K562 (cell line): ENCODE measurements around the gene SPPL3. TPM values are rescaled to one million over a fixed set of nuclear protein-coding genes. Genes with fewer than 3 reads are reported as not detected.
A peak's percentile ranks its signal among the peaks of the same experiment; 100 is the strongest.

Experiments used
- ATAC-seq: fragments of 200-7000 bp; cut with Tn5 transposase; 3 replicates; pipeline ENCODE4 v1.9.1; 2020; ENCODE audit warnings: moderate library complexity
- BruUV-seq: library from RNA; stranded (reverse); fragments of 400-500 nt; replicated peaks from 2 replicates; lab custom pipeline; 2021; lab: Mats Ljungman, UMichigan
- CTCF ChIA-PET: fragments of 300-600 bp; formaldehyde crosslinking; extraction: SDS; loops from one replicate; lab custom pipeline; 2021; ENCODE audit warnings: low intra/inter-chr PET ratio; lab: Yijun Ruan, JAX
- POLR2A ChIA-PET: fragments of 300-600, 350-650 bp; sonication (Branson Sonifier 250); formaldehyde crosslinking; extraction: SDS; loops from one replicate; lab custom pipeline; 2021; ENCODE audit warnings: antibody characterized with exemption, inconsistent platforms; lab: Yijun Ruan, JAX
- DNase-seq, 4 experiments: peaks; one replicate each; pipeline versions ENCODE4 v3.0.0 to v3.0.0-alpha.2; 2011 to 2018; ENCODE audit warnings: low spot score in 3 of 4, mixed read lengths in 3 of 4; ENCODE audit errors: extremely low read depth in 1 of 4
- FAIRE-seq: peaks from 2 replicates; lab custom pipeline; 2011; peaks lifted over from hg19 to GRCh38; lab: Jason Lieb, UNC
- H2AFZ ChIP-seq: 2 replicates; pipeline ENCODE4 v1.6.0; 2011; ENCODE audit warnings: low read depth, low read length, control low read depth, inconsistent platforms
- H3K27ac ChIP-seq: fragments of 200-600 bp; 3 replicates; pipeline ENCODE4 v1.8.0; 2011; ENCODE audit warnings: low read depth, mild to moderate bottlenecking, control low read depth, inconsistent platforms, low read length, moderate library complexity, mixed read lengths; ENCODE audit errors: extremely low read depth
- H3K27me3 ChIP-seq, 2 experiments: fragments of 300-600 bp in 1 of 2; 2 replicates in 1 of 2; 3 replicates in 1 of 2; pipeline versions ENCODE4 v1.6.0 to v1.8.0; 2011; ENCODE audit warnings: inconsistent platforms in 2 of 2, low read length in 2 of 2, mild to moderate bottlenecking in 1 of 2, mixed read lengths in 1 of 2, moderate library complexity in 1 of 2; ENCODE audit not compliant: control insufficient read depth in 2 of 2, insufficient read depth in 2 of 2
- H3K36me3 ChIP-seq: fragments of 300-600 bp; 3 replicates; pipeline ENCODE4 v1.8.0; 2011; ENCODE audit warnings: mild to moderate bottlenecking, low read length, inconsistent platforms; ENCODE audit not compliant: control insufficient read depth, insufficient read depth
- H3K4me1 ChIP-seq, 2 experiments: fragments of 200-600 bp in 1 of 2; replicated peaks in 1 of 2; 2 replicates in 1 of 2; 3 replicates in 1 of 2; pipeline versions ENCODE4 v1.5.1 to v1.8.0; 2011; ENCODE audit warnings: inconsistent platforms in 2 of 2, low read length in 2 of 2, mild to moderate bottlenecking in 1 of 2, mixed read lengths in 1 of 2, moderate library complexity in 1 of 2; ENCODE audit not compliant: control insufficient read depth in 2 of 2, insufficient read depth in 2 of 2
- H3K4me2 ChIP-seq: 2 replicates; pipeline ENCODE4 v1.6.1; 2011; ENCODE audit warnings: low read length, control low read depth, inconsistent platforms, mixed read lengths; ENCODE audit not compliant: insufficient read depth
- H3K4me3 ChIP-seq: fragments of 200-600 bp; sonication (generic), shearing (Covaris generic); 2 replicates; pipeline ENCODE4 v1.5.1; 2016; ENCODE audit warnings: control low read depth, inconsistent platforms
- H3K79me2 ChIP-seq: fragments of 200-600 bp; 3 replicates; pipeline ENCODE4 v1.8.0; 2011; ENCODE audit warnings: low read length, inconsistent platforms; ENCODE audit not compliant: control insufficient read depth, insufficient read depth
- H3K9ac ChIP-seq, 2 experiments: 2 replicates each; pipeline versions ENCODE4 v1.6.0 to v1.6.1; 2011; ENCODE audit warnings: low read depth in 2 of 2, low read length in 2 of 2, control low read depth in 1 of 2, inconsistent platforms in 1 of 2, mild to moderate bottlenecking in 1 of 2, mixed read lengths in 1 of 2; ENCODE audit not compliant: insufficient read depth in 1 of 2
- H3K9me1 ChIP-seq: one replicate; pipeline ENCODE4 v1.6.0; 2011; ENCODE audit warnings: inconsistent platforms, mild to moderate bottlenecking, low read length, moderate library complexity; ENCODE audit not compliant: control insufficient read depth, insufficient read depth
- H3K9me3 ChIP-seq: replicated peaks from 2 replicates; pipeline ENCODE4 v1.5.1; 2011; ENCODE audit warnings: low read depth, low read length, inconsistent platforms; ENCODE audit not compliant: control insufficient read depth, insufficient read depth
- H4K20me1 ChIP-seq: replicated peaks from 2 replicates; pipeline ENCODE4 v1.6.1; 2011; ENCODE audit warnings: low read length, inconsistent platforms, mixed read lengths; ENCODE audit not compliant: control insufficient read depth, insufficient read depth
- CUX1 ChIP-seq: fragments of 200-800 bp; sonication (Bioruptor generic); IDR thresholded peaks from 2 replicates; pipeline ENCODE4 v1.6.1; 2016; ENCODE audit warnings: missing genetic modification characterization, missing compliant biosample characterization
- POLR2G ChIP-seq: fragments of 200-400 bp; formaldehyde crosslinking; IDR thresholded peaks from 2 replicates; pipeline ENCODE4 v1.6.1; 2017; ENCODE audit warnings: low read depth, mild to moderate bottlenecking, antibody characterized with exemption, low read length, moderate library complexity
- POLR2H ChIP-seq: IDR thresholded peaks from 2 replicates; pipeline ENCODE4 v1.6.1; 2016; ENCODE audit warnings: missing genetic modification characterization, low read depth, mild to moderate bottlenecking, control low read depth, missing compliant biosample characterization, moderate library complexity
- XRCC5 ChIP-seq: fragments of 200-400 bp; formaldehyde crosslinking; IDR thresholded peaks from 2 replicates; pipeline ENCODE4 v1.6.1; 2017; ENCODE audit warnings: low read depth, mild to moderate bottlenecking, low read length
- WGBS: fragments of 100-300 bp; shearing (Covaris generic); methylation state at CpG from one replicate; pipeline ENCODE4 v1.1.6; 2016; ENCODE audit warnings: low coverage, mixed read lengths; ENCODE audit not compliant: insufficient coverage; ENCODE audit errors: missing lambda C conversion rate; 5-methylcytosine and 5-hydroxymethylcytosine counted together
- in situ Hi-C: fragments of 300-500 bp; cut with MboI; formaldehyde crosslinking; loops from 4 replicates; pipeline ENCODE4 v1.15.0; 2018; ENCODE audit warnings: inconsistent platforms, mixed read lengths
- intact Hi-C: fragments of 100-400 bp; cut with micrococcal nuclease; formaldehyde crosslinking; loops from 2 replicates; pipeline ENCODE4 v1.14.2; 2022
- polyA plus RNA-seq, 8 experiments: library from polyadenylated mRNA; depleted of rRNA in 4 of 8; stranded (reverse) in 5 of 8; unstranded in 3 of 8; fragments of >200 nt; fragmentation: Nextera tagmentation in 2 of 8; fragmentation: Illumina TruSeq in 1 of 8; extraction: Ambion mirVana in 2 of 8; extraction: Trizol in 1 of 8; gene quantifications; 2 replicates each; pipeline versions ENCODE4 v1.2.1 to v1.2.3, GENCODE V29; 2011 to 2014; ENCODE audit warnings: inconsistent platforms in 1 of 8, missing spikeins in 1 of 8
- total RNA-seq, 7 experiments: library from RNA; depleted of rRNA in 6 of 7; stranded (reverse); fragments of >200 nt in 6 of 7; fragmentation: Illumina TruSeq in 2 of 7; extraction: Trizol in 2 of 7; gene quantifications; 2 replicates each; pipeline versions ENCODE4 v1.2.1 to v1.2.3, GENCODE V29; 2011 to 2021; ENCODE audit warnings: low replicate concordance in 1 of 7

SPPL3 gene
- total and polyA plus RNA-seq, 9 of the 15 experiments (the other 6 are each of a cell fraction or from before 2014, with no cell fraction given), result 2.9 to 32.1 (median 7.1) TPM

GRCh38 chr12:120736404-120737331 lies 167.5 kb downstream of the SPPL3 start:
- Histone ChIP-seq H3K9me1 (no peaks in the 10 kb centered on the region), H4K20me1 (0 out of 2 replicates have a peak, but pooled peaks cover 5% of the 10 kb centered on the region), H3K4me1 (peaks cover 0 to 13% of the 10 kb centered on the region in 2 experiments; a peak in 2 of 5 replicates), H3K79me2 (no peaks in the 10 kb centered on the region), H2AFZ (no peak overlapping the region), H3K36me3 (peaks cover 12% of the 10 kb centered on the region; the same call in 1 of the 3 replicates), H3K27ac (no peak overlapping the region), H3K9ac (no peak overlapping the region), H3K4me2 (no peak overlapping the region), H3K4me3 (no peak overlapping the region), H3K9me3 (no peaks in the 10 kb centered on the region), H3K27me3 (no peaks in the 10 kb centered on the region)
- no TSS peak for BruUV-seq
- in situ Hi-C loops, result no loop called here
- 74% methylated on average over 29 of the region's 38 CpGs for WGBS
- DNase-seq (no peak), ATAC-seq (no peak; the same call in 2 of the 3 replicates), FAIRE-seq (no peak)
- intact Hi-C loops, result no loop called here
- POLR2A ChIA-PET, result interaction anchor here (0.5 kb wide), 1 partner anchor 242 kb away, joined by 5 read pairs; no protein-coding TSS in a partner anchor
- CTCF ChIA-PET, result no interaction called here
- no peak for TF ChIP-seq CUX1
- no peak for TF ChIP-seq POLR2H (tag)
- TF ChIP-seq XRCC5, result no peak
- TF ChIP-seq POLR2G, result peak; percentile 34; the same call in 1 of the 2 replicates
